Stimulated activated CD8-positive, alpha-beta memory T cell treated with anti-CD3 and anti-CD28 coated beads, Interleukin-15, amount 100 ng/mL, for 4 hours (primary cell): ENCODE measurements around the gene ADAMTS20.
"Not testable (repeated sequence)": the region's sequence is repeated elsewhere in the genome, so short reads cannot be mapped to it uniquely, and the experiment has no call there.

ENCODE experiments used
- DNase-seq, 2 donors: peaks; one replicate each; pipeline ENCODE4 v3.0.0-alpha.2; 2020; ENCODE audit warnings: low read depth in 2 of 2

Gene ADAMTS20, protein sequence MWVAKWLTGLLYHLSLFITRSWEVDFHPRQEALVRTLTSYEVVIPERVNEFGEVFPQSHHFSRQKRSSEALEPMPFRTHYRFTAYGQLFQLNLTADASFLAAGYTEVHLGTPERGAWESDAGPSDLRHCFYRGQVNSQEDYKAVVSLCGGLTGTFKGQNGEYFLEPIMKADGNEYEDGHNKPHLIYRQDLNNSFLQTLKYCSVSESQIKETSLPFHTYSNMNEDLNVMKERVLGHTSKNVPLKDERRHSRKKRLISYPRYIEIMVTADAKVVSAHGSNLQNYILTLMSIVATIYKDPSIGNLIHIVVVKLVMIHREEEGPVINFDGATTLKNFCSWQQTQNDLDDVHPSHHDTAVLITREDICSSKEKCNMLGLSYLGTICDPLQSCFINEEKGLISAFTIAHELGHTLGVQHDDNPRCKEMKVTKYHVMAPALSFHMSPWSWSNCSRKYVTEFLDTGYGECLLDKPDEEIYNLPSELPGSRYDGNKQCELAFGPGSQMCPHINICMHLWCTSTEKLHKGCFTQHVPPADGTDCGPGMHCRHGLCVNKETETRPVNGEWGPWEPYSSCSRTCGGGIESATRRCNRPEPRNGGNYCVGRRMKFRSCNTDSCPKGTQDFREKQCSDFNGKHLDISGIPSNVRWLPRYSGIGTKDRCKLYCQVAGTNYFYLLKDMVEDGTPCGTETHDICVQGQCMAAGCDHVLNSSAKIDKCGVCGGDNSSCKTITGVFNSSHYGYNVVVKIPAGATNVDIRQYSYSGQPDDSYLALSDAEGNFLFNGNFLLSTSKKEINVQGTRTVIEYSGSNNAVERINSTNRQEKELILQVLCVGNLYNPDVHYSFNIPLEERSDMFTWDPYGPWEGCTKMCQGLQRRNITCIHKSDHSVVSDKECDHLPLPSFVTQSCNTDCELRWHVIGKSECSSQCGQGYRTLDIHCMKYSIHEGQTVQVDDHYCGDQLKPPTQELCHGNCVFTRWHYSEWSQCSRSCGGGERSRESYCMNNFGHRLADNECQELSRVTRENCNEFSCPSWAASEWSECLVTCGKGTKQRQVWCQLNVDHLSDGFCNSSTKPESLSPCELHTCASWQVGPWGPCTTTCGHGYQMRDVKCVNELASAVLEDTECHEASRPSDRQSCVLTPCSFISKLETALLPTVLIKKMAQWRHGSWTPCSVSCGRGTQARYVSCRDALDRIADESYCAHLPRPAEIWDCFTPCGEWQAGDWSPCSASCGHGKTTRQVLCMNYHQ (N-terminal part only)

DNA sequence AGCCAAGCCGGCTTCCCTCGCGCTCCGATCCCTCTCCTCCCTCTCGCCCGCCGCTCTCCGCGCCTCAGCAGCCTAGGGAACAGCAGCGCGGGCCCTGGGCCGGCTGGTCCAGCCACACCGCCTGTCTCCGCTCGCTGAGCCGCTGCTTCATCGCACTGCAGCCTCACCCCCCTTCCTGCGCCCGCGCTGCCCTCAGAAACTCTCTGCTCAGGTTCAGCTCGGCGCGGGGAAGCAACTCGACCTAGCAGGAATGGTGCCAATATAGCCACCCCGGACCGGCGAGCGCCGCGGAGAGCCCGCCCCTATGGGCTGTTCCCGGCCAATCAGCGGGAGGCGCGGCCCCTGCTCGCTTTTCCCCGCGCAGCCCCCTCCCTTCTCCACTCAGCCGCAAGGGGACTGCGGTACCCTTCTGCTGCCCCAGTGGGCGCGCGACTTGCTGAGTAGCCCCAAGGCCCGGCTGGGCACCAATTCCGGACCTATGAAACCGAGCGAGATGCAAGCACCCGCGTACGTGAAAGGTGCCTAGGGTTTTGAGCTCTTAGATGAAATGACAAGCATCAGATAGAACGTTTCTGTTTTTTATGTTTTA is at the start of gene ADAMTS20:
TSS of gene ADAMTS20 (minus strand) at position 233 of the 589 bp plus-strand sequence. CDS start 282 bp downstream, outside the sequence.
- no peak for DNase-seq

- DNase-seq: no peak
Observed at GRCh38 chr12:43599708-43600107, 47.7 kb upstream of the ADAMTS20 start.

GRCh38 chr12:43599066-43599465 is 47.1 kb upstream of the ADAMTS20 start:
- no peak for DNase-seq

DNA sequence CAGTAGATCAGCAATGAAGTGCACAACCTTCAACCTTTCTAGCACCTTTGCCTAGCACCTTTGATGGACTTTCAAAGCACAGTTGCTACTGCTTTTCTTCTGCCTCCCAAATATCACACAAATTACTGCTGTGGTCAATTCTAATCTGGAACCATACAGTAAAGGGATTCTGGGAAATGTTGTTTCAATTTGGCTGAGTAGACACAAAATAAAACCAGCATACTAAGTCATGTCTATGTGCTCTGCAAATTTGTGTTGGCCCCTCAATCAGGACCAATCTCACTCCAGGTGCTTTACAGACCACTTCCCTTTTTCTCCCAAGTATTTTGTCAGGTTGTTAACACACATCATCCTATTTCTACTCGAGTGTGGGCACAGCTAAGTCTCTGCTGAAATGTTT is 38.3 kb upstream of the ADAMTS20 start:
- DNase-seq: no peak

DNA sequence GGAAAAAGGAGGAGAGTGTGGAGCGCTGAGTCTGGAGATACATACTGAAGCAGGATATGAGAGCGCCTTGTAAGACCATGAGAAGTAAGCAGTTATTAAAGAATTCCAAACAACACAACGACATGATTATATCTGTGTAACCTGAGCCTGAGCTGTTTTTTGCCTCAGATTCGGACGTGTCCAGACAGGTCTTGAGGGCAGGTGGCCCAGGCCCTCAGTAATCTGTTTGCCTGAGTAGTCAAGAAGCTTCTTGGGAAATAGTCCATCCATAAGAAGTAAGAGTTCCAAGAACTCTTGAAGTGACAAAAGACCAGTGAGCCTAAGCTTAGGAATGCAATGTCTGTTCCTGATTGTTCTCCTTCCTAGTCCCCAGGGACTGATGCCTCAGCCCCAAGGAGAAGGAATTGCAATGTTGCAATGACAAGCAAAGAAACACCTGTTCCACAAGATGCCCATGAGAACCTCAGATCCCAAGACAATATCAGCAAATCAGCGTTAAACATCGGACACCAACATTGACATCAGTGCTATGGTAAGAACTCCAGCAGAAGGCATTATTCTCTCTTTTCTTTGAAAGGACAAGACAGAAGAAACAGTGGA is 34.7 kb upstream of the ADAMTS20 start:
- DNase-seq: no peak

DNA sequence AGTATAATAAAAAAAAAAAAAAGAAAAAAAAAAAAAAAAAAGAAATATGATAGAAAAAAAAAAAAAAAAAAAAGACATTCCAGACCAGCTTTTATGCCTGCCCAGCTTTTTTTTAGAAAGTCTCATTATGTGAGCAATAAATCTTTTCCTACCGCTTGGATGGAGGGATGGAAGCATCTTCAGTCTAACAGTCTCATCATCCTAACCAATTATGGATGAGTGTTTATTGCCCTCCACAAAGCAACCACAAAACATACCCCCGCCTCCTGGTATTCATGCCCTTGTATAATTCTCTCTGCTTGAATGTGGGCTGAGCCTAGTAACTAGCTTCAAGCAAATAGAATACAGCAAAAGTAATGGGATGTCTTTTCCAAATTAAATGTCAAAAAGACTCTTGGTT is 33.7 kb upstream of the ADAMTS20 start:
- no peak for DNase-seq

DNA sequence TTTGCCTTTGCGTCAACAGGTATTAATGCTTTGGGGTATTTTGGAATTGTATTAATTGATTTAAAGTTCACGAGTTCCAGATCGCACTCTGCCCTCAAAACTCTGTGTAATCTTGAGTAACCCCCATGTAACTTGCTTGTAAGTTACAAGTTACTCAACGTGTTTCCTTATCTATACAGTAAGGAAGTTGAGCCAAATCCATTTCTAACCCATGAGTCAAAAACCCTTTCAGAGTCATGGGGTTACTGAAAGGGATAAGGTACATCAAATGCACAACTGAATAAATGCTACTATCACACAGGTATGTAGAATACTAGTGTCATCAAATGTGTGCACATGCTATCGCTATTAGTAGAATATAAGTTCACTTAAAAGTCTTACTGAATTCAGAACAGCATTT is 28.6 kb upstream of the ADAMTS20 start:
- no peak for DNase-seq

DNA sequence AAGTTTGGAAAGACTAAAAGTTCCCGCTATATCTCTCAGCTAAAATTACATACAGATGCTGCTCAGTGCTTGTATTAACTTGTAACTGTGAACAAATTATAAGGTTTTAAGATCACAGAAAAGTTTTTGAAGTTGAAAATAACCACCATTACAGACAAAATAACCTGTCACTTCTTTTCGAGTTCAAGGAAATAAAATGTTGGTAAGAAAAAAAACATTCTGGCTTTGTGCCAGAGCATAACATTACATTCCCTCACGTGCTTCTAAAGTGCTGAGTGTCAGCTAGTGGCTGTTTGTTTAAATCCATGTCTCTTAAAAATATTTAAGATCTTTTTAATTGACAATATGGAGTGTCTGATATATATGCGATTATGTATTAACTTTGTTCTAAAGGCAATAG is 27.2 kb upstream of the ADAMTS20 start:
- DNase-seq: no peak

DNA sequence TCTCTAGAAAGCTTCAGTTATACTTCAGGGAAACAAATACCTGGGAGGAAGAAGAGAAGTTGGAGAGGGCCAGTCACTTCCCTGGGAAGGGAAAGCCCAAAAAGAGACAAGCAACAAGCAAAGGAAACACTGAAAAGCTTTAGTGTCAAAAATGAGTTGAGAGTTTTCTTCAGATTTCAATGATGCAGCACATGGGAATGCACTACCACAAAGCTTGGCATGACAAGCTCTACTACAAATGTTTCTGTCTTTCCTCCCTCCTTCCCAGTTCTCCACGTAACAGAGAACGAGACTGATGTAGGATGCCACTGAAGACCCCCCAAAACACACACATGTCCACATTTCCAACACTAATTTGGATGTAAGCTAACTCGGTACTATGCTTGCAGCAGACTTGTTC is 26.8 kb upstream of the ADAMTS20 start:
- no peak for DNase-seq

- no peak for DNase-seq
Observed at GRCh38 chr12:43577381-43577780, 25.4 kb upstream of the ADAMTS20 start.

GRCh38 chr12:43576162-43576561 is 24.2 kb upstream of the ADAMTS20 start:
- no peak for DNase-seq

- DNase-seq: no peak
Observed at GRCh38 chr12:43571885-43572284, 19.9 kb upstream of the ADAMTS20 start.

GRCh38 chr12:43556057-43556456 is 4.1 kb upstream of the ADAMTS20 start:
- DNase-seq: no peak

DNA sequence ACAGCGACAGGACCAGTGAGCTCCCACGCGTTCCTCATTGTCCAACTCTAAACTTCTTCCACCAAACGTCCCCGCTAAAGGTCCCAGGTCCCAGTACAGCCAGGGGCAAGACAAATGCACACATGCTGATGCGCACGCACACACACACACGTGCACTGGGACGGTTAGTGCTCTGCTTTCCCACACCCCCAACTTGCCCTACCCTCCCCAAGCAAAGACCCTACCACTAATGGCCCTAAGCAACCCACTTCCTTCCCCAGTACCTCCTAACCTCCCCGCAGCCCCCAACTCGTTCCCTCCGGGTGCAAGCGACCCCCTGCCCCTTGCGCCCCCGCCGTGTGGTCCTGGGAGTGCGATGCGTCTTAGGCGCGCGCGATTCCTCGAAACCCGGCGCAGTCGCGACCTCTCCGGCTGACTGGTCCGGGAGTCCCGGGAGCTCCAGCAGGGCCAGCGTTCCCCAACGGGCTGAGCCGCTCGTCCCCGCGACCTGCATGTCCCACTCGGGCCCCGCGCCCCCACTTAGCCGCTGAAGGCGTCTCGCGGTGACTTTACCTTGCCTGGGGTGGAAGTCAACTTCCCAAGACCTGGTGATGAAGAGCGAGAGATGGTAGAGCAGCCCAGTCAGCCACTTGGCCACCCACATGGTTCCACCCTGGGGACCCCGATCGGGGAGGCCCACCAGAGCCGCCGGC is 578 bp downstream of the ADAMTS20 start:
- DNase-seq: no peak

- no peak for DNase-seq
Observed at GRCh38 chr12:43550831-43551271, 1.2 kb downstream of the ADAMTS20 start.

DNA sequence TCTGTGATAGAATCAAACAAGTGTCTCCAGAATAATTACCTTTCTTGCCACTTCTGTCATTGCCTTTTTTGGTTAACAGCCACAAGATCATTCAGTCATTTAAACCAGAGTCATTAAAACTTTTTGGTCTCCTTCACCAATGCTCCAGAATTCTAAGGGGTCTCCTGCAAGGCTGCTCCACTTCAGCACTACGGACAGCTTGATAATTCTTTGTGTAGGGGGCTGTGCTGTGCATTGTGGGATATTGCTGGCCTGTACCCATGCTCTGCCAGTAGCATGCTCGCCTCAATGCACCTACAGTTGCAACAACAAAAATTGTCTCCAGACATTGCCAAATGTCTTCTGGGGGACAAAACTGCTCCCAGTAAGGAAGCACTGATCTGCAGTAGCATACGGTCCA is 7.3 kb downstream of the ADAMTS20 start:
- no peak for DNase-seq

DNA sequence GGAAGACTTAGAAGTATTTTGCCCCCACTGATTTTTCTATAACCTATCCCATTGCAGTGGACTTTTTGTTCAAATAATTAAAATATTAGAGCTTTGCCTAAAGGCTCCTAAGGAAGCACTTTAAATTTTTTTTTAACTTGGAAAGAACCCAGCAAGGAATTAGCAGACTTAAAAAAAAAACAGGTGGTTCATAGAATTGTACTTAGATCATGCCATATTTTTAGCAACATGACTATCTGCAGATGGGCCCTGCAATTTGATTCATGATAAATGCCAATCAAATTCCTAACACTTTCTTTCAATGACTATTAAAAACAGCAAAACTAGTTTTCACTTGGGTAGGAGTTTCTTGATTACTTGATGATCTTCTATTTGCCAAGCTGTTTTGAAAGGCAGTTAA is 11.5 kb downstream of the ADAMTS20 start:
- no peak for DNase-seq

DNA sequence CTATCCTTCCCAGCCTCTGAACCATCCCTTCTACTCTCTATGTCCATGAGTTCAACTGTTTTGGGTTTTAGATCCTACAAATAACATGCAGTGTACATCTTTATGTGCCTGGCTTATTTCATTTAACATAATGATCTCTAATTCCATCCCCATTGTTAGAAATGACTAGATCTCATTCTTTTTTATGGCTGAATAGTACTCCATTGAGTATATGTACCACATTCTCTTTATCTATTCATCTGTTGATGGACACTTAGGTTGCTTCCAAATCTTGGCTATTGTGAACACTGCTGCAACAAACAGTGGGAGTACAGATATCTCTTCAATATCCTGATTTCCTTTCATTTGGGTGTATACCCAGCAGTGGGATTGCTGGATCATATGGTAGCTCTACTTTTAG is 14.3 kb downstream of the ADAMTS20 start:
- not testable (repeated sequence) for DNase-seq

DNA sequence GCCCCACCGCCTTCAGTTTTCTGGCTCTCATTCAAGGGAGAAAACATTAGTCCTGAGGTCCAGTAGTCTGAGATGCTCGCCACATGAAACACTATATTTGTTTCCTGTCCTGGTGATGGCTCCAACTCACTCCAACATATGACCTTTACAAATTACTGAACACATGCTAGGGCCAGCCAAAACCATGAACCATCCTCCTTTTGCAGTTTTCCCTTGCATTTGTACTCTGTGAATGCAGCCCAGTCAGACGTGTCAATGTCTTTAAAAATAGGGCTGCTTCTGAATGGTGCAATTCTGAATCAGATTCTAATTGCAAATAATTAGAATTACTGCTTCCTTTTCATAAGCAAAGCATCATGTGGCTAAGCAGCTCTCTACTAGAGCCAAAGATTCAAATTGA is 36.0 kb downstream of the ADAMTS20 start:
- no peak for DNase-seq

- no peak for DNase-seq
Observed at GRCh38 chr12:43501703-43502102, 50.3 kb downstream of the ADAMTS20 start.
